Lower leg skin (tissue), 4 donors: ENCODE results near the gene SETD3. TPM values are rescaled to one million over a fixed set of nuclear protein-coding genes. Genes with fewer than 3 reads are reported as not detected.

Experiments
- DNase-seq, 2 donors: peaks; one replicate each; pipeline ENCODE4 v3.0.0-alpha.2; 2019; ENCODE audit warnings: low spot score in 2 of 2
- H3K4me3 ChIP-seq: fragments of 200-600 bp; sonication (generic); 2 replicates; pipeline ENCODE4 v1.5.1; 2017; ENCODE audit warnings: mild to moderate bottlenecking, low read depth; ENCODE audit not compliant: poor library complexity, severe bottlenecking
- CTCF ChIP-seq, 3 donors: fragments of 450-650 bp; IDR thresholded peaks; one replicate each; pipeline ENCODE4 v1.5.1; 2016; ENCODE audit warnings: antibody characterized with exemption in 3 of 3, mild to moderate bottlenecking in 3 of 3, moderate library complexity in 2 of 3
- POLR2A ChIP-seq, 2 donors: fragments of 450-650 bp; IDR thresholded peaks; one replicate each; pipeline ENCODE4 v1.6.1; 2016 to 2017; ENCODE audit warnings: antibody characterized with exemption in 2 of 2, mild to moderate bottlenecking in 1 of 2, moderate library complexity in 1 of 2
- WGBS, 2 donors: methylation state at CpG; one replicate each; pipeline ENCODE4 v1.1.5; 2018; 5-methylcytosine and 5-hydroxymethylcytosine counted together
- intact Hi-C: fragments of 100-400 bp; cut with DNase I; formaldehyde crosslinking; loops from one replicate; pipeline ENCODE4 v1.15.0; 2023; ENCODE audit warnings: low total_unique reads
- total RNA-seq, 4 donors: library from RNA; depleted of rRNA; stranded (reverse); fragments of >200 nt; gene quantifications; one replicate each; pipeline ENCODE4 v1.1.0, GENCODE V29; 2016

Gene SETD3
- total RNA-seq, 4 donors from 2014 or later, result 36.8 to 62.5 (median 47.6) TPM

DNA sequence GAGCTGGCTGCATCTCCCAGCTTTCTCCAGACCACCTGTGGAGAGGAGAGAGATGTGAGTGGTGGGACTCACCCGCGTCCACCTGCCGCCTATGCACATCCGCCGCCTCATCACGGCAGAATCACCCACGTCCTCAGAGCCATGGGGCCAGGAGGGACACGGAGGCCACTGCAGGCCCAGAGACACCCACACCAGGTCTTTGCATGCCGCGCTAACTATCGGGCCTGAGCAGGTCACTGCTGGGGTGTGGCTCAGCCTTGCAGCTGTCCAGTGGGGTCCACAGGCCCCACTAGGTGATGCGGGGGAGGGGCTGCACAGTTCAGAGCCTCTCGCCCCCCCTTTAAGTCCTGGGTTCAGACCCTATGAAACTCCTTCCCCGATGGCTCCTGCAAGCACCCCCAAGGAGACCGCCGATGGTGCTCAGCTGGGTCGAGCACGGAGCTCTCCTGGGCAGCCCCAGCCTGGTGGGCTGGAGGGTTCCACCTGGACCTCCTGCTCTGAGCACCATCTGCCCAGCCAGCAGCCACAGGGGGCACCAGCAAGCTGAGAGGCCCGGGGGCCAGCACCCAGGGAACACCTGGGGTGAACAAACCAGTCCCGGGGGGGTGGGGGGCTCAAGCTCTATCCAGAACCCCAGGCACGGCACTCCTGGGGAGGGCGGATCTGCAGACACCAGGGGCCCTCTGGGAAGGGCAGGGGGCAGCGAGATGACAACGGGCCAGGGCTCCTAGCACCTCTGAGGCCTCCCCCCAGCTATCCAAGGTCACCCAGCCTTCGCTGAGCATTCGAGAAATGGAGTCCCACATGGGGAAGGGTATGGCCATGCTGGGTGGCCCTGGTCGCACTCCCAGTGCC is 34.9 kb upstream of the SETD3 start:
- intact Hi-C loops, result loop anchor here (10.0 kb wide), 1 partner anchor 369 kb away; no protein-coding TSS in a partner anchor

DNA sequence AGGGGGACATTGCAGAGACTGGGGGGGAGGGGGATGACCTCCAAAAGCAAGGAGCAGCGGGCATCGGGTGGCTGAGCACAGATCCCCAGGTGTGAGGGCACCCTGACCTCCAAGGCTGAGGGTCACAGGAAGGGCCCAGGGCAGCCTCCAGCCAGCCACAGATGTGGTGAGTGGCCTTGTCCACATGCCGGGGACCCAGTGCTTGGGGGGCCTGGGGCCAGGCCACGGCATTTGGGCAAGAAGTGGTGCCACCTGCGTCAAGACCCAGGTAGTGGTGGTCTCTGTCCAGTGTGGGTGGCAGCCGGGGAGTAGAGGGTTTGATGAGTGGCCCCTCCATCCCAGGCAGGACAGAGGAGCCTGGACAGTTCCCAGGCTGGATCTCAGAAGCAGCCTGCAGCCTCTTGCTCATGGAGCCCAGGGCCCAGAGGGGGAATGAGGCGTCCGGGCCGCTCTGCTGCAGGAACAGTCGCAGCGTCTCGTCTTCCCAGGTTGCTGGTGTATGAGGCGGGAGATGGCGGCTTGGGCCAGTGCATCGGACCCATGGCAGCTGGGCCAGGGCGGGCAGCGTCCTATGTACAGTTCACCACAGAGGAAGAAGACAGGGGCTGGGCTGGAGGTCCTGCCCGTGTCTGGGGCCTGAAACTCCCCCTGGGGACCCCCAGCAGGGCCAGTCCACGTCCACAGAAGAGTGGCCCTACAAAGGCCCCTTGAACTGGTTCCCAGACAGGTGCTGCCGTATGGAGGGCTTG is 34.1 kb upstream of the SETD3 start:
- TF ChIP-seq POLR2A (IDR thresholded peaks at IDR 0.05) (no peak), CTCF (IDR thresholded peaks at IDR 0.05) (no peak)
- no peak overlapping the region for H3K4me3 ChIP-seq
- intact Hi-C loops, result loop anchor here (10.0 kb wide), 1 partner anchor 370 kb away; no protein-coding TSS in a partner anchor
- DNase-seq, result peak in 1 of 2 donors; percentile 83
- 90 to 93% methylated on average over 19 of the region's 20 CpGs for WGBS, 2 donors

More for the DNA sequence above, 34.9 kb upstream of the SETD3 start:
- TF ChIP-seq CTCF (IDR thresholded peaks at IDR 0.05), result no peak
- no peak for TF ChIP-seq POLR2A (IDR thresholded peaks at IDR 0.05)
- DNase-seq, result peak in 1 of 2 donors; percentile 79
- 84 to 88% methylated on average over 18 to 26 of the region's 27 CpGs for WGBS, 2 donors
- no peak overlapping the region for H3K4me3 ChIP-seq

DNA sequence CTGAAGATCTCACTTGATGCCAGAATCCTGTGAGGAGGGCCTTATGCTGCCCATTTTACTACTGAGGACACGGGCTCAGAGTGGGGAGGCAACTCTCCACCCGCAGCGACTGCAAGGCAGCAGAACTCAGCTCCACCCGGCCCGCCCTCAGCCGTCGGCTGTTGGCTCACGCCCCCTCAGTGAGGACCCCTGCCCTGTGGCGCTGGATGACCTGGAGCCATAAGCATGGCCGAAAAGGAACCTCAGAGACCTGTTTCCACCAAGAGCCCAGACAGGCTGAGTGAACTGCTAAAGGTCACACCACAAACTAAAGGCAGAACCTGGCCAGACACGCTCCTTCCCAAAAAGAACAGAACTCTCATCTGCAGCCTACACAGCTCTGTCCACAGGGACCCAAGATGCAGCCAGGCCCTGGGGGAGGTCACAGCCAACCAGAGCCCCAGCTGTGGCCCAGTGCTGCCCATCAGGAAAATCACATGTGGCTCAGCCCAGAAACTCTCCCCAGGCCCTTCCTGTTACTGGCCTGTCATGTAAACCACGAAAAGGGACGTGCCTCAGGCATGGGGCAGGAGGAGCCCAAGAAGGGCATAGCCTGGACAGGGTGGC is 33.4 kb upstream of the SETD3 start:
- no peak for TF ChIP-seq POLR2A (IDR thresholded peaks at IDR 0.05)
- TF ChIP-seq CTCF (IDR thresholded peaks at IDR 0.05), result no peak
- 61 to 74% methylated on average over 11 to 13 of the region's 13 CpGs for WGBS, 2 donors
- DNase-seq, result peak in 1 of 2 donors; percentile 80
- intact Hi-C loops, result loop anchor here (10.0 kb wide), 1 partner anchor 371 kb away; no protein-coding TSS in a partner anchor
- no peak overlapping the region for H3K4me3 ChIP-seq

- DNase-seq, result peak in 1 of 2 donors; percentile 85
- TF ChIP-seq CTCF (IDR thresholded peaks at IDR 0.05) (no peak), POLR2A (IDR thresholded peaks at IDR 0.05) (no peak)
- intact Hi-C loops, result loop anchor here (10.0 kb wide), 1 partner anchor 372 kb away; no protein-coding TSS in a partner anchor
- WGBS, 2 donors, result 82 to 92% methylated on average over 9 to 15 of the region's 15 CpGs
- no peak overlapping the region for H3K4me3 ChIP-seq
Measured at GRCh38 chr14:99513183-99513694, 32.6 kb upstream of the SETD3 start.

GRCh38 chr14:99512571-99513182 is 32.0 kb upstream of the SETD3 start:
- no peak for TF ChIP-seq POLR2A (IDR thresholded peaks at IDR 0.05)
- no peak for TF ChIP-seq CTCF (IDR thresholded peaks at IDR 0.05)
- WGBS, 2 donors, result 89 to 90% methylated on average over 16 of the region's 16 CpGs
- intact Hi-C loops, result loop anchor here (10.0 kb wide), 1 partner anchor 372 kb away; no protein-coding TSS in a partner anchor
- no peak overlapping the region for H3K4me3 ChIP-seq
- peak in 1 of 2 donors; percentile 82 for DNase-seq
